Midbrain (tissue), 1 donor: ENCODE data around the gene SYT11.
"Not testable (repeated sequence)": the region's sequence is repeated elsewhere in the genome, so short reads cannot be mapped to it uniquely, and the experiment has no call there.

Experiments
- DNase-seq: peaks from one replicate; lab custom pipeline; 2025; lab: John Stamatoyannopoulos, UW

SYT11 gene

GRCh38 chr1:155899683-155900082 is 40.3 kb downstream of the SYT11 start:
- no peak for DNase-seq

GRCh38 chr1:155900161-155900560 is 40.8 kb downstream of the SYT11 start:
- DNase-seq: no peak

- DNase-seq: no peak
Observed at GRCh38 chr1:155904261-155904660, 44.9 kb downstream of the SYT11 start.

- DNase-seq: no peak
Observed at GRCh38 chr1:155909894-155910293, 50.5 kb downstream of the SYT11 start.

- peak; percentile 63 for DNase-seq
Observed at GRCh38 chr1:155910621-155911121, 51.3 kb downstream of the SYT11 start.

DNA sequence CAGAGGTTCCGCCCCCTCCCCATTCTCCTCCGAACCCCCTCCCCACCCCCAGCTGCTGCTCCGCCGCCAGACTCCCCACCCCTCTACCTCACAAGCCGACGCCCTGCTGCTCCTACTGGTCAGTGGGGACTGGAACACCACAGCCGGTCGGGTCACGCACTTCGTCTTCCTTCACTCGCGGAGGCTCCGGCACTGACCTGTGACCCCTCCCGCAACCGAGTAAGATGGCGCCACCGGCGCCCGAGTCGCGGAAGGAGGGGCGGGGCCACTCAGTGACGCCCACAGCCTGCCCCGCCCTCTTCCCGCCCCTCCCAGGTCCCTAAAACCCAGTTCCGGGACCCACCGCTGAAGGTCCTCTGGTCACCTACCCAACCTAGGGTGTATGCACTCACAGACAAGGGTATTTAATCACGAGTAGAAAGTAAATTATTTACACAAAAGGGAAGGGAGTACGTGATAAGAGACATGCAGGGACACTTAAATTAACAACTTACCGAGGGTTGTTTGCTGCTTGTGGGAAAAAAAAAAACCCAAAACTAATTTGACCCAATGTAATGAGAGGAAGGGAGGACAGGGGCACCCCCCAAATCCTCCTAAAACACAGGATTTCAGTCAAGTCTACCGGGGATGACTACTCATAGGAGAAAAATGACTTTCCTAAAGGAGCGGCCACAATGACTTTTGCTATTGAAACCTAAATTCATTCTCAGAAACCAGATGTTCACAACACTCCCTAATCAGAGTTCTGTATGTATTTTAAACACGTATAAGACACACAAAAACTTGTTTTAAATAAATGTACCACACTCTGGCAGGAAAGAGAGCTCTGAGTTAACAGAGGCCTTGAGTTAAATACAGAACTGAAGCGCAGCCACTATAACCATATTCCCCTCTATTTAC is 52.0 kb downstream of the SYT11 start, which contains the start of gene RIT1:
TSS of gene RIT1 (minus strand) at position 194 of the 900 bp plus-strand sequence. CDS start 588 bp downstream, outside the sequence.
- DNase-seq: peak; percentile 83

GRCh38 chr1:155912056-155912536 is 52.7 kb downstream of the SYT11 start:
- no peak for DNase-seq

DNA sequence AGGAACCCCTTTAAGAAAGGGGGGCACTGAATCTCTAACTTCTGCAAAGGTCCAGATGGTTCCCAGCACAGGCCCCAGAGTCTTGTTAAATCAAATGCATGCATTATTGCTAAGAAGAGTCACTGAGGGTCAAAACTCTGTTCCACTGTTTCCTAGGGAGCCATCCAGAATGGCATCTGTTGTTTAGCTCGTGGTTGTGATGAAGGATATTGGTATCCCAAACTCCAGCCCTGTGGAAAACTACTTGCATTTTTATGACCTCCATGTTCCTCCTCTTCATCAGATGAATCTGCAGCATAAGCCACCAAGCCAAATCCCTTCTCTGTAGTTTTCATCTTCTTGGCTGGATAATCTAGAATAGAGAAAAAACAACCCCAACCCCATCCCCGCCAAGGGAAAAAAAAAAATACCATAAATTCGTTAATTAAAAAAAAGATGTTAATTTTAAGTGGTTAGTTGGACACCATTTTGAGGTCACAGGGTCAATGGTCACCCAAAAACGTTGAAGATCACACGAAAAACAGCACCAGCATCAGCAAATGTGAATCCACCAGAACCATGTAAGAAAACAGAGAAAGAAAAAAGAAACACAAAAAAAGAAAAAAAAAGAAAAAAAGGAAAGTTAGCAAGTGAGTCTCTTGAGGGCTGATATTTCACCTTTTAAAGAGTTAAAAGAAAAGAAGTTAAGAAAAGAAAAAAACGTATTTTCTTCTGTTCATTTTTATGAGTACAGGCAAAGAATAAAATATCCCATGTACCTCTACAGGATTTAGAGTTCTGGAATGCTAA is 54.8 kb downstream of the SYT11 start:
- DNase-seq: no peak

GRCh38 chr1:155918660-155919059 is 59.3 kb downstream of the SYT11 start:
- no peak for DNase-seq

DNA sequence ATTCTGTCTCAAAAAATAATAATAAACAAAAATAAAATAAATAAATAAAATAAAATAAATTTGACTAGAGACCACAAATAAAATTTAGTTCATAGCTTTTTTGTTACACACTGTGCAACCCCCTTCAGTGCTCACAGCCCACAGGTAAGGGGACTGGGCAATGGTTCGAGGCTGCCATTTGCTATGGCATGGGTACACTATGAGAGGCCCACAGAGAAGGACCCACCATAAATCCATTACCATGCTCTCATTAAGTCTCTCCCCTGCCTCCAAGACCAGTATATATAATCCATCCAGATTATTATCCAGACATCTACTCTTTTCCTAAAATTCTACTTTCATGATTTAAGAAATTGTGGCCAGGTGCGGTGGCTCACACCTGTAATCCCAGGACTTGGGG is 60.4 kb downstream of the SYT11 start:
- no peak for DNase-seq

DNA sequence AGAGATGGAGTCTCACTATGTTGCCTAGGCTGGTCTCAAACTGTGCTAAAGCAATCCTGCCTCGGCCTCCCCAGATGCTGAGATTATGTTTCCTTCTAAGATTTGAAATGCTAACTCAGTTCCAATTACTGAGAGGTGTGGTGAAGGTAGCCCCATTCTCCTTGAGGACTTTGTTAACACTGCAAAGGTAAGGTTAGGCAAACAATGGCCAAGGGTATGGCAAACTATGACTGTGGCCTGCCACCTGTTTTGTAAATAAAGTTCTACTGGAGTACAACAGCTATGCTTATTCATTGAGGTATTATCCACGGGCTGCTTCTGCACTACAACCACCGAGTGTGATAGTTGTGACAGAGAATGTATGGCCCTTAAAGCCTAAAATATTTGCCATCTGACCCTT is 61.4 kb downstream of the SYT11 start:
- no peak for DNase-seq

DNA sequence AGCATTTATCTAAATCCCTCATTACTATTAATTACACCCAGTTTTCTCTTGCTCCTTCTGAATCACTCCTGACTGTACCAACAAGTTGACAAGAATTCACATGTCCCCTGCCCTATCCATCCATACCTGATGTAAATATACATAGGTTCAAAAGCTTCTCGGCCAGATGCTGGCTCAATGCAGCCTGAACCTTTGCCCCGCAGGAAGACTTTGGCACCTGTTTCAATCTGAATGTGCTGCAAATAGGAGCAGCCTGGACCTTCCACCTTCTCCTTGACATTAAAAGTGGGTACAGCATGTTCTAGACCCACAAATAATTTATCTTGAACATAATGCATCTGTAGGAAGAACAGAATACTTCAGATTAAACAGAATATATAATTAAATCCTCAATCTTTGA is 66.1 kb downstream of the SYT11 start:
- DNase-seq: no peak

DNA sequence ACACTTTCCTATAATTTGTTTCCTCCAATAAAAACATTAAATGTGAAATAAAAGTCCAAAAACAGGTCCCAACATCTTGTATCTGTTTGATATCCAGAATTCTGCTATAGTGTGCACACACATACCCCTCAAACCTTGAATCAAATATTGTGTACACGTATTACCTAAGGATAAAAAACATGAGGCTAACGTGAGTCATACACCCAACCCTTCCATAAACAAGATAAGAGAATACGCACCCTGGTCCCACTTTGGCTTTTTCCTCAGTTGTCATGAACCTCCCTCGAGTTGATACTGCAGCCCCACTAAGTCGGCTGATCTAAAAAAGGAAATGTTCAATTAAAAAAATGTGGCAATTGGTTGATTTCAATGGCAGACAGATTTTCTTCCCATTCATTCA is 69.7 kb downstream of the SYT11 start:
- no peak for DNase-seq

GRCh38 chr1:155930725-155931124 is 71.4 kb downstream of the SYT11 start:
- not testable (repeated sequence) for DNase-seq

DNA sequence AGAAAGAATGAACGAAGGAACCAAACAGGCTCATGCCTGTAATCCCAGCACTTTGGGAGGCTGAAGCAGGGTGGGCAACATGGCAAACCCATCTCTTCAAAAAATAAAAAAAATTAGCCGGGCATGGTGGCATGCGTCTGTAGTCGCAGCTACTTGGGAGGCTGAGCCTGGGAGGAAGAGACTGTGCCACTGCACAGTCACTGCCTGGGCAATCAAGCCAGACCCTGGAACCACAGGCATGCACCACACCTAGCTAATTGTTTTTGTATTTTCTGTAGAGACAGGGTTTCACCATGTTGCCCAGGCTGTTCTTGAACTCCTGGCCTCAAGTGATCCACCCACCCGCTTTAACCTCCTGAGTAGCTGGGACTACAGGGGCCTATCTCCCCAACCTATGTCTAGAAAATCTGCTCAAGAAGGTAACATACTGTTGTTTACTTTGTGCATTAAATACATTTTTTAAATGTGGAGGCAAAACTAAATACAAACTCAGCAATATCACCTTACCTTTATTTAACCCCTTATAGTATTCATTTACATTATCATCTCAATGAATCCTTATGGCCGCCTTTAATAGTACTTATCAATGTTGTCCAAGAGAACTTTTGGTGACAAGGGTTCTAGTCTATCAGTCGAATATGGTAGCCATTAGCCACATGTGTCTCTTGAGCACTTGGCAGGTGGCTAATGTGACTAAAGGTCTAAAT is 72.1 kb downstream of the SYT11 start:
- no peak for DNase-seq

- DNase-seq: no peak
Observed at GRCh38 chr1:155932081-155932480, 72.7 kb downstream of the SYT11 start.

DNA sequence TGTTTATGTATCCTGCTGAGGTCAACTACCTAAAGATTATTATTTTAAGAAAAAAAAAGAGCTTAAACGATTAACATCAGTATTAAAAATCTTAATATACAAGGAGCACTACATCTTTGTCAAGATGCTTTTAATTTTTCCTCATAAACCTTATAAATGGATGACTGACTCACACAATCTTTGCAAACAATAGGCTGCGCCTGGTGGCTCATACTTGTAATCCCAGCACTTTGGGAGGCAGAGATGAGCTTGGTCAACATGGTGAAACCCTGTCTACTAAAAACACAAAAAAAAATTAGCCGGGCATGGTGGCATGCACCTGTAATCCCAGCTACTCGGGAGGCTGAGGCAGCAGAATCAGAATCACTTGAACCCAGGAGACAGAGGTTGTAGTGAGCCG is 73.1 kb downstream of the SYT11 start:
- no peak for DNase-seq

DNA sequence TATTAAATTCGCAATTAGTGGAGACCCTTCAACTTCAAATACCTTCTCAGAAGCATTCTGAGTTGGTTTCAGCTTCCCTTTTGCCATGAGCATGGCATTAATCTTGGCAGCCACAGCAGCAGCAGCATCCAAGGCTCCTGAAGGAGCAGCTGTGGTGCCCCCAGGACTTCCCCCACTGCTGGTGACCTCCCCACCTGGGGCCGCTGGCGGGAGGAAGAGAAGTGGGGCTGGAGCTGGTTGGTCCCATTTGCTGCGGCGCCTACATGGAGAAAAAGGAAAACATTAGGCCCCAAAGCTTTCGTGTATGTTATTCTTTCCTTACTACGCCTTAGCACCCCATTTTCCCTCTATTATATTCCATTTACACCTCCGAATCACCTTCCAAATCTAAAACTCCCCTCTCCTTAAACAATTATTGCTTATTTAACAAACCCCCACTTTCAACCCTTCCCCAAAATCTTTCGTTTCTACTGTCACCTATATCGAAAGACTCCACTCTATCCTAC is 74.3 kb downstream of the SYT11 start:
- no peak for DNase-seq

DNA sequence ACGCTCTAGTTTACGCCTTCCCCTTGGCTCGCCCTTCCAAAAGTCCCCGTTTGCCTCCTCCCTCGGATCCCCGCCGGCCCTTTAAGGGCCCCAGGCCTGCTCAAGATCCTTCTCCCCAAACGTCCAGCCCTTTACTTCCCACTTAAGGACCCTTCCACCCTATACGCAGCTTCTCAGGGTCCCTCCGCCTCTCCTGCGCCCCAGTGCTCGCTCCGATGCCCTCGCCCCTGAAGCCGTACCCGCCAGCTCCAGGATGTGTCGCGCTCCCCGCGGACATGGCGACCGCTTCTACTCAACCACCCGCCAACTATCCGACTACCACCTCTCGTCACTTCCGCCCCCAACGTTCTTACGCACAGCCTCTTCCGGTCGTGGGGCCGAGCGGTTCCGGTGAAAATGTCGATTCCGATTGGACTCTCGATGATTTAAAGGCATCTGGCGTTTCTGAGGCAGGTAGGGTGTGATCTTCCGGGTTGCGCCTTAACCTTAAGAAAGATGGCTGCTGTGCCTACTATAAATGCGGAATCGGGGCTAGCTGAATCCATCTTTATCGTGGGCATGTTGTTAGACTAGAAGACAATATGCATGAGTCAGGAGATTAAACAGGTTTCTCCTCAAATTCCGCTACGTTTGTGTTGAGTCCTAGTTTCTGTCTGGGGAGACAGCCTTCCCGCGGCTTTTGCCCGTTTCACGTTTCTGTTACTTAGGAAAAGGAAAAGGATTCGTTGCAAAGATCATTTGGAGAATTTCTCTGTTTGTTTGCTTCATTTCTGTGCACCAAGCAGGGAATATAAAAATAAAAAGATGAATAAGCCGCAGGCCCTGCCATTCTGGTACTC is 74.9 kb downstream of the SYT11 start, which contains the start of gene KHDC4:
TSS of gene KHDC4 (minus strand) at position 317 of the 839 bp plus-strand sequence. CDS start at position 277, 40 bp downstream.
- peak; percentile 99 for DNase-seq
